ES-I3 (cell line): ENCODE results near the gene ADARB1.

Source experiments
- H3K36me3 ChIP-seq: 2 replicates; pipeline ENCODE4 v1.6.1; 2013; ENCODE audit warnings: mild to moderate bottlenecking, low read length, control low read depth, moderate library complexity; ENCODE audit not compliant: insufficient read depth
- H3K4me1 ChIP-seq: 2 replicates; pipeline ENCODE4 v1.6.1; 2013; ENCODE audit warnings: mild to moderate bottlenecking, control low read depth, low read length; ENCODE audit not compliant: insufficient read depth
- H3K9ac ChIP-seq: 2 replicates; pipeline ENCODE4 v1.6.1; 2013; ENCODE audit warnings: low read depth, mild to moderate bottlenecking, low read length, moderate library complexity
- H3K9me3 ChIP-seq: 2 replicates; pipeline ENCODE4 v1.6.1; 2013; ENCODE audit warnings: mild to moderate bottlenecking, low read length, moderate library complexity; ENCODE audit not compliant: control insufficient read depth, insufficient read depth

The ADARB1 gene

DNA sequence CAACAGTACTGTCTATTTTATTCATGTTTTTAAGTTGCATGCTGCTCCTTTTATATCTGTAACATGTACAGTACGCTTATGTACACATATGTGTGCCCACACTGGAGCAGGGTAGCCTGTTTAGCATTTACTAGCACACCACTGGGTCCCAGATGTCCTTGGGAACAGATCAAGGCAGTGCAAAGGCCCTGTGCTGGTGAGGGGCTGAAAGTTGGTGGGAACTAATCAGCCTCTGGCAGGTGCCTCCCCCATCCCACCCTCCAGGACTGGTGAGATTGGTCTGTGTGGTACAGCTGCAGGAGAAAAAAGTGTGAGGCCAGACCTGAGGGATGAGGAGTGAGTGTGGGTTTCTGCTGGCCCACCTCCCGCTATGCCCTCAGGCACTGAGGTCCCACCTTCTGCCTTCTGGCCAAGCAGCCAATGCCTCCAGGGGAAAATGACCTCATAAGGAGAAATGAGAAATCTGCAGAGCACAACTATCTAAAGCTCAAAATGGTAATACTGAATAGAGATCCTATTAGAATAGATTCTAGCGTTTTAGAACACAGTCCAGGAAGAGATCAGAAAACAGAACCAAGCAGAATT lies 154.4 kb downstream of the ADARB1 start:
- peaks cover 9% of the 10 kb centered on the region for H3K4me1 ChIP-seq
- no peaks in the 10 kb centered on the region for H3K36me3 ChIP-seq
- H3K9me3 ChIP-seq: no peaks in the 10 kb centered on the region
- no peak overlapping the region for H3K9ac ChIP-seq

DNA sequence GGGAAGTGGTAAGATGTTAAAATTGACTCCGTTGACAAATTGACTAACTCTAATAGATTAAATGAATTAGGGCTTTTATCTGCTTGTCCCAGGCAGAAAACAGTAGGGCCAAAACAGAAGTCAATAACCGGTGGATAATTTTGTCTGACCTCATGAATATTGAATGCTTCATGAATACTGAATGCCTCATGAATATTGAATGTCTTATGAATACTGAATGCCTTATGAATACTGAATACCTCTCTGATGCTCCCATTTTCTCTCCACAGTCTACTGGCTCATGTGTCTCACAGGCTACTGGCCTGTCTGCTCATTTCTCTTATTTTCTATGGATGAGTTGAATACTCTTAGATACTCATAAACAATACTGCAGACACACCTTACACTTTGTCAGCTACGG lies 157.3 kb downstream of the ADARB1 start:
- H3K9ac ChIP-seq: no peak overlapping the region
- no peaks in the 10 kb centered on the region for H3K9me3 ChIP-seq
- H3K36me3 ChIP-seq: no peaks in the 10 kb centered on the region

DNA sequence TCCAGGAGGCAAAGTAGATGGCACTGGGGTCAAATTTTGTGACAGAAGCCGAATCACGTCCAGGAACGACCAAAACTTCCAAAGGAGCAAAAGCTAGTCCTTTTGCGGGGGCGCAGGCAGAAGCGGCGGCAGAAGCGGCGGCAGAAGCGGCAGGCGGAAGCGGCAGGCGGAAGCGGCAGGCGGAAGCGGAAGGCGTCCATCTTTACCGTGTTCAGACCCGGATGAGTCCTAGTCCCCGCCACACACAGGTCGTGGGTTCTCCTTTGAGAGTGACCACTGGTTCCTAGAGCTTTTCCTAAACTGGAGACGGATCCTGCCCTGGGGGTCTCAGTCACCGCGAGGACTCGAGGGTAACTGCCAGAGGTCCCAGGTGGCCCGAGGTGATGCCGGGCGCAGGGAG lies 159.7 kb downstream of the ADARB1 start:
- Histone ChIP-seq H3K9me3 (0 out of 2 replicates have a peak, but pooled peaks cover 2% of the 10 kb centered on the region), H3K9ac (no peak overlapping the region), H3K36me3 (no peaks in the 10 kb centered on the region), H3K4me1 (no peaks in the 10 kb centered on the region)

More for the DNA sequence above, 157.3 kb downstream of the ADARB1 start:
- peaks cover 8% of the 10 kb centered on the region for H3K4me1 ChIP-seq

DNA sequence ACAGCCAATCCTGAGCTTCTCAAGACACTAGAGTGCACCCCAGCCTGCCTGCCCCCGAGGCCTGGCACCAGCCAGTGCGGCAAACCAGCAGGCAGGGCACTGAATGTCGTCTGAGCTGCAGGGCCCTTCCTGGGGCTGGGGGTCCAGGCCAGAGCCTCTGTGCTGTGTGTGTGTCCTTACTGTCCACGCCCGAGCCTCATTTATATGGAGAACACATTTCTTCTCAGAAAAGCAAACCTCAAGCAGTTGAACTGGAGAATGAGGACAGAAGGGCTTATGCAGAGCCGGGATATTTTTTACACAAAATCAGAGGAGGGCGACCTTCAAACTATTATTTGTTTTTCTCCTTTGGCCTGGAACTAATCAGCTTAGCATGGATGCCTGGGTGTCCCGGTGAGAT lies 160.6 kb downstream of the ADARB1 start:
- 0 out of 2 replicates have a peak, but pooled peaks cover 2% of the 10 kb centered on the region for H3K9me3 ChIP-seq
- H3K4me1 ChIP-seq: no peaks in the 10 kb centered on the region
- H3K9ac ChIP-seq: no peak overlapping the region
- H3K36me3 ChIP-seq: no peaks in the 10 kb centered on the region

DNA sequence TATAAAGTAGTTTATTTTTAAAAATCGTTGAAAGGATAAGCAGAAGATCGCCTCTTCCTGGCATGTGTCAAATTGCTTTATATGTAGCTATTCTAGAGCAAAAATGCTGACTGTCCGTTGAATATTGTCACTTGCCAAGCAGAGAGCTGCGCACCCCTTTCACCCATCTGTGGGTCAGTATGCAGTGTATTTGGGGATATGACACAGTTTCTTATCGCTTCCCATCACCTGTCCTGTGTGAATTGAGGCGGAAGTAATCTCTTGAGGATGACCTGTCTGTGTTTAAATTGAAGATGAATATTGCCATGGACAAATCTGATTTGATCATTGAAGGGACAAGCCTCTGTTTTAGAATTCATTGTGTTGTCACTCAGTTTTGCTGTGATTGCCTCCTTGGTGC lies 161.1 kb downstream of the ADARB1 start:
- 0 out of 2 replicates have a peak, but pooled peaks cover 2% of the 10 kb centered on the region for H3K9me3 ChIP-seq
- no peak overlapping the region for H3K9ac ChIP-seq
- H3K4me1 ChIP-seq: no peaks in the 10 kb centered on the region
- H3K36me3 ChIP-seq: no peaks in the 10 kb centered on the region

DNA sequence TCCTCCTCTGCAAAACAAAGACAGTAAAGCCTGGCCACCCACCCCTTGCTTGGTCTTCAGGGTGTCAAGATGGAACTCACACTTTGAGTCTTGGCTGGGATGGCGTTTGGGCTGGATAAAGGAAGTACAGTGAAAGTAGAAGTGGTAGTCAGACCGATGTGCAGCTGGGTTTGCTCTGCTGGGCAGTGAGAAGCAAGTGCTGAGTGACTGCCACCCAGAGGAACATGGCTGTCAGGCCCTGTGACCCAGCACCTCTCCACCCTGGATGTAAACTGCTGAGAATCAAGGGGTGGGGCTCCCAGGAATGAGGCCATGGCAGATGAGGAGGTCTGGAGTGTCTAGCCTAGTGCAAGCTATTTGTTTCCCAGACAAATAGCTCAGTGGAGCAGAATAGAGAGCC lies 162.1 kb downstream of the ADARB1 start:
- Histone ChIP-seq H3K36me3 (no peaks in the 10 kb centered on the region), H3K9ac (no peak overlapping the region)

DNA sequence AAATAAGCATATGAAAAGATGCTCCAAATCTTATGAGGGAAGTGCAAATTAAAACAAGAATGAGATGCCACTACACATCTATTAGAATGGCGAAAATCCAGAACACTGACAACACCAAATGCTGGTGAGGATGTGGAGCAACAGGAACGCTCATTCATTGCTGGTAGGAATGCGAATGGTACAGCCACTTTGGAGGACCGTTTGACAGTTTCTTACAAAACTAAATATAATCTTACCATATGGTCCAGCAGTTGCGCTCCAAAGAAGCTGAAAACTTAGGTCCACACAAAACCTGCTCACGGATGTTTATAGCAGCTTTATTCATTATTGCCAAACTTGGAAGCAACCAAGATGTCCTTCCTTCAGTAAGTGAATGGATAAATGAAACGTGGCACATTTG lies 163.0 kb downstream of the ADARB1 start:
- Histone ChIP-seq H3K36me3 (no peaks in the 10 kb centered on the region), H3K9me3 (0 out of 2 replicates have a peak, but pooled peaks cover 2% of the 10 kb centered on the region), H3K9ac (no peak overlapping the region), H3K4me1 (no peaks in the 10 kb centered on the region)

More for the DNA sequence above, 162.1 kb downstream of the ADARB1 start:
- H3K9me3 ChIP-seq: 0 out of 2 replicates have a peak, but pooled peaks cover 2% of the 10 kb centered on the region
- no peaks in the 10 kb centered on the region for H3K4me1 ChIP-seq

DNA sequence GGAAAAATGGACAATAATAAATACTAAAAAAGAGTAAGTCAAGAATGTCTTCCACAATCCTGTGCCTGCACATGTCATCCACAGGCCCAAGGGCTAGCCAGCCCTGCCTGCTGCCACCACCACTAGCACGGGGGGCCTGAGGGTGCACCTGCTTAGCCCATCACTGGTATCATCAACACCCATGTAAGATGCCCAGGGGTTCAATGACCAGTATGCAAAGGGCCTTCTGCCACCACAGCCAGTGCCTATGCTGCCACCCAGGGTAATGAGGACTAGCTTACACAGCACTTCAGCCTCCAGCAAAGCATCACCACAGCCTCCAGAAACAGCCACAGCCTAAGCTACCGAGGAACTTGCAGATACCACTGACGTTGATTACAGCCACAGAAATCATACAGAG lies 167.0 kb downstream of the ADARB1 start:
- Histone ChIP-seq H3K4me1 (no peaks in the 10 kb centered on the region), H3K9me3 (peaks cover 8% of the 10 kb centered on the region; the same call in 1 of the 2 replicates), H3K9ac (no peak overlapping the region), H3K36me3 (no peaks in the 10 kb centered on the region)

DNA sequence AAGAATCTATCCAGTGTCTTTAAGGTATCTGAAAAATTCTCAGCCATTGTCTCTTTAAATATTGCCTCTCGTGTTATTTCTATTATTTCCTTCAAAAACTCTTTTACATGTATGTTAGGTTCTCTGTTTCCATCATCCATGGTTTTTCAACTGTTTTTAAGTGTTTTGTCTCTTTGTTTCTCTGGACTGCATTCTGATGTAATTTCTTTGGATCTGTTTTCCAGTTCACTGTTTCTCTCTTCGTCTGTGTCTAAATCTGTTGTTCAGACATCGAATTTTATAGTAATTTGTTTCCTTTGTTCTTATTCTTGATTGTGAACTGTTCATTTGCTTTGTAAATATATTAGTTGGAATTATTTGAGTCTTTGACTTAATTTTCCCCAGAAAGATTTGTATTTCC lies 169.2 kb downstream of the ADARB1 start:
- Histone ChIP-seq H3K36me3 (no peaks in the 10 kb centered on the region), H3K9ac (no peak overlapping the region), H3K4me1 (peaks cover 6% of the 10 kb centered on the region)

DNA sequence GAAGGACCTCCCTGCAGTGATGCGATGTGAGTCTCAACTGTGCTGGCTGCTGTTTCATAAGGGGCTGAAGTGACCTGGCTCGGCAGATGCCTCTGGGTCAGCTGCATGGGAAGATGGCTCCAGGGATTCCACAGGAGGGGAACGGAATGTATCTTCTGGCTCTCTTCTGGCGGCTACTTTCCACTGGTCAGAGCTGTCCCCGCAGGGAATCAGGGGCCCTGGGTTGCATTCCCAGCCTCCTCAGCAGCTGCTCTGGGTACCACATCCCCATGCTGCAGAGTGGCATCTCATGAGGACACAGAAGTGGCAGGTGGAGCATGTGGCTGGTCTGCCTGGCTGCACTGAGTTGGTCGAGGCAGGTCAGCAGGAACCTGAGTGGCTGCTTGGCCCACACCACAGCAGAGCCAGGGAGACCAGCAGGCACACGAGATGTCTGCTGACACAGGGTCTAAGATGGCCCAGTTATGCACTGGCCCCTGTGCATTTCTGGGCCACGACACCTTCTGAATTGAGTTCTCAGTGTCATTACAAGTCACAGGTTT lies 170.5 kb downstream of the ADARB1 start:
- H3K9me3 ChIP-seq: peaks cover 6% of the 10 kb centered on the region; the same call in 1 of the 2 replicates
- no peaks in the 10 kb centered on the region for H3K36me3 ChIP-seq
- no peak overlapping the region for H3K9ac ChIP-seq
- peaks cover 6% of the 10 kb centered on the region for H3K4me1 ChIP-seq

More for the DNA sequence above, 169.2 kb downstream of the ADARB1 start:
- H3K9me3 ChIP-seq: peaks cover 6% of the 10 kb centered on the region; the same call in 1 of the 2 replicates

DNA sequence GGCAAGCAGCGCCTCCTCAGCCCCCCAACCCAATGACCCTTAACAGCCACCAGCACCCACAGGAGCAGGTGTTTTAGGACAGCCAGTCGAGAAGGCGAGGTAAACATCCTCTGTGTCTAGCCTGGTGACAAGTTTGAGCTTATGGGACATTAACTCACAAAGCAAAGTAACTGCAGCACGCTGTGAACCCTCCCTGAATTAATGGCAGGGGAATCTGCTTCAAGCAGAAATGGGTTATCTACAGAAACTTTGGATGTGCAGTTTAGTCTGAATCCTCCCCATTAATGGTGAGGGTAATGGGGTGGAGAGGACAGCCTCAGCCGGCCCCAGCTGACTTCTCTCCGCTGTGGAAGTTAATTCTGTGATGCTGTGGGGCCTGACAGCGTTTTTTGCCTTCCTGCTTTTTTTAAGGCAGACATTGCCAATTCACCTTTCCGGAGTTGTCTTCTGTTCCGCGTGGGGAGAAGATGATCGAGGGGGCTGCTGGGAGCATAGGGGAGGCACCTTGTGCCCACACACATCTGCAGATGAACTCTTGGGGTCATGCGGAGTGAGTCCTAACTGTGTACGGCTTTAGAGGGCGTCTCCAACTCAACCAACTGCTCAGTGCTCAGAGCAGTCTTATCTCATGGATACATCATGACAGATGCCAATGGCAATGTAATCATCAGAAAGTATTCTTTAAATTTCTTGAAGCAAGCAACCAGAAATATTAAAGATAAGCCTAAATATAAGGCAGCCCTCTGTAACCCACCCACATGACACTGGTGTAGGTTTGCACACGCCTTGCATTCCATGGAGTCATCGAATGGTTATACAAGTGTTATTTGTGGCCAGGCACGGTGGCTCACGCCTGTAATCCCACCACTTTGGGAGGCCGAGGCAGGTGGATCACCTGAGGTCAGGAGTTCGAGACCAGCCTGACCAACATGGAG lies 172.3 kb downstream of the ADARB1 start:
- H3K4me1 ChIP-seq: peaks cover 6% of the 10 kb centered on the region
- no peaks in the 10 kb centered on the region for H3K36me3 ChIP-seq
- H3K9me3 ChIP-seq: peaks cover 6% of the 10 kb centered on the region; the same call in 1 of the 2 replicates
- no peak overlapping the region for H3K9ac ChIP-seq

DNA sequence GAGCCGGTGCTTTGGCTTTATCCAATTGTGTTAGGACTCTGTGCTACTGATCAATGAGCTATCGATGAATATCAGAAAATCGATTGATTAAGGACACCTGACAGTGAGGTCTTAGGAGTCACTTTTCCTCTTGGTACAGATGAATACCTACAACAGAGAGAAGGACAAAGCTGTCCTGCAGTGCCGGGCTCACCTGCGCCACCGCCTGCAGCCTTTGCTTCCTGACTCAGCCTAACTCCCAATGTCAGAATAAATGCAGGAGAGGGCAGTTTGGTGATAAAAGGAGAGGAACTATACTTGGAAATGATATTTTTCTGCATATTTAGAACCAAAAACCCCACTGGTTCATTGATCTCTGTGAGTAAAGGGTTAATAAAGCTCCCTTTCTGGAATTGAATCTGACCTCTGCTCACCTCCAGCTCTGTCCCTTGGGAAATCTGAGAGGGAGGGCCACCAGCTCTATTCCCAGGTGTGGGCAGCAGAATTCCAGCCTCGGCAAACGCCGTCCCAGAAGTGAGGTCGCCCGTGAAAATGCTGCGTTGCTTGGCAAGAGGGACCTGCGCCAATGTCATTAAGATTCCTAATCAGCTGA lies 174.0 kb downstream of the ADARB1 start:
- no peaks in the 10 kb centered on the region for H3K36me3 ChIP-seq
- peaks cover 6% of the 10 kb centered on the region for H3K4me1 ChIP-seq
- peak overlapping the region; percentile 12; the same call in 1 of the 2 replicates for H3K9ac ChIP-seq
- H3K9me3 ChIP-seq: peaks cover 3% of the 10 kb centered on the region; the same call in 1 of the 2 replicates

DNA sequence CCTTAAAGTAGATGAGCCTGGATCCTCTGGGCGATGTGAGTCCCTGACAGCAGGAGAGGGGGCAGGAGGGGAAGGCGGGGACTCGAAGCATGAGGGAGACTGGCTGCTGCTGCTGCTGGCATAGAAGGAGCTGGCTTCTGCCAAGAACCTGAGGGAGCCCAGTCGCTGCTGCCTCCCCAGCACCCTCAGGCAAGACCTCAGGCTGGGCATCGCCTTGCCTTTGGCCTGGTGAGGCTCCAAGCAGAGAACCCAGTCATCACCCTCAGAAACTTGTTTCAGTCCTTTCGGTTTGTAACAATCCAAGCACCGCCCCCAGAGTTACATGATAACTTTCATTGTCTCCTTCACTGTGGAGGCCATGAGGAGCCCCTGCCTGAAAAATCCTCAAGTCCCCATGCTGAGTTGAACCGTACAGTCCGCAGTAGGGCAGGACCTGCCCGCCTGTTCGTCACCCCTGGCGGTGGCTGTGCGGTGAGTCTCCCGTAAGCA lies 174.6 kb downstream of the ADARB1 start:
- H3K9ac ChIP-seq: peak overlapping the region; percentile 12; the same call in 1 of the 2 replicates
- peaks cover 6% of the 10 kb centered on the region for H3K4me1 ChIP-seq
- H3K36me3 ChIP-seq: no peaks in the 10 kb centered on the region
- no peaks in the 10 kb centered on the region; the same call in 1 of the 2 replicates for H3K9me3 ChIP-seq

DNA sequence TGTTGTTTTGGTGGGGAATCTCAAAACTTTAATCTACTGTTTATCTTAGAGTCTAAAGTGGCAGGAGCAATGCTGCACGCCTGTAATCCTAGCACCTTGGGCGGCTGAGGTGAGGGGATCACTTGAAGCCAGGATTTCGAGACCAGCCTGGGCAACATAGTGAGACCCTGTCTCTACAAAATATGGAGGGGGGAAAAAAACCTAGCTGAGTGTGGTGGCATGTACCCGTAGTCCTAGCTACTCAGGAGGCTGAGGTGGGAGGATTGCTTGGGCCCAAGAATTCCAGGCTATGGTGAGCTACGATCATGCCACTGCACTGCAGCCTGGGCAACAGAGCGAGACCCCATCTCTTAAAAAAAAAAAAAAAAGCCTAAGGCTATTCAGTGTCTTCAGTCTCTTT lies 175.2 kb downstream of the ADARB1 start:
- H3K4me1 ChIP-seq: peaks cover 6% of the 10 kb centered on the region
- no peak overlapping the region for H3K9ac ChIP-seq
- no peaks in the 10 kb centered on the region for H3K9me3 ChIP-seq
- no peaks in the 10 kb centered on the region for H3K36me3 ChIP-seq
